IMR-90 (cell line): ENCODE measurements around the gene FAM241A. TPM values are rescaled to one million over a fixed set of nuclear protein-coding genes. Genes with fewer than 3 reads are reported as not detected.

Experiments
- ATAC-seq: fragments of 200-7000 bp; cut with Tn5 transposase; 2 replicates; pipeline ENCODE4 v1.9.1; 2020; ENCODE audit warnings: low read depth, mild to moderate bottlenecking, moderate library complexity
- BruUV-seq: library from RNA; stranded (reverse); fragments of 400-500 nt; replicated peaks from 2 replicates; lab custom pipeline; 2021; lab: Mats Ljungman, UMichigan
- CTCF ChIA-PET: fragments of 300-600 bp; formaldehyde crosslinking; extraction: SDS; loops from one replicate; lab custom pipeline; 2021; ENCODE audit warnings: antibody characterized with exemption; lab: Yijun Ruan, JAX
- POLR2A ChIA-PET: fragments of 300-600 bp; sonication (Branson Sonifier 250); formaldehyde crosslinking; loops from one replicate; lab custom pipeline; 2022; ENCODE audit warnings: antibody characterized with exemption; ENCODE audit not compliant: unreplicated experiment; lab: Charles Lee
- DNase-seq: peaks from one replicate; pipeline ENCODE4 v3.0.0; 2013
- H2AFZ ChIP-seq: replicated peaks from 2 replicates; pipeline ENCODE3; 2013; ENCODE audit warnings: low read length, mild to moderate bottlenecking; ENCODE audit not compliant: poor library complexity
- H2AK5ac ChIP-seq: 2 replicates; pipeline ENCODE4 v1.6.1; 2013; ENCODE audit warnings: low read depth, low read length, inconsistent platforms
- H2AK9ac ChIP-seq: replicated peaks from 2 replicates; pipeline ENCODE3; 2013; ENCODE audit warnings: mild to moderate bottlenecking, low read depth, low read length, moderate library complexity; ENCODE audit not compliant: poor library complexity
- H2BK120ac ChIP-seq: 2 replicates; pipeline ENCODE4 v1.6.1; 2013; ENCODE audit warnings: low read depth, low read length, inconsistent platforms
- H2BK15ac ChIP-seq: 3 replicates; pipeline ENCODE4 v1.6.1; 2013; ENCODE audit warnings: low read depth, low read length, inconsistent platforms
- H2BK20ac ChIP-seq: 2 replicates; pipeline ENCODE4 v1.6.1; 2013; ENCODE audit warnings: low read depth, mild to moderate bottlenecking, inconsistent platforms, low read length, moderate library complexity
- H2BK5ac ChIP-seq: 2 replicates; pipeline ENCODE4 v1.6.1; 2013; ENCODE audit warnings: mild to moderate bottlenecking, low read depth, low read length, inconsistent platforms; ENCODE audit not compliant: poor library complexity, severe bottlenecking
- H3K14ac ChIP-seq: replicated peaks from 2 replicates; pipeline ENCODE4 v1.6.1; 2013; ENCODE audit warnings: low read depth, low read length, inconsistent platforms
- H3K18ac ChIP-seq: 2 replicates; pipeline ENCODE4 v1.6.1; 2013; ENCODE audit warnings: low read depth, low read length, control low read depth
- H3K23ac ChIP-seq: 2 replicates; pipeline ENCODE4 v1.6.1; 2013; ENCODE audit warnings: low read depth, low read length, inconsistent platforms
- H3K27ac ChIP-seq: 2 replicates; pipeline ENCODE4 v1.5.1; 2013; ENCODE audit warnings: mild to moderate bottlenecking, control low read depth, low read length; ENCODE audit not compliant: insufficient read depth
- H3K27me3 ChIP-seq: 2 replicates; pipeline ENCODE4 v1.6.1; 2013; ENCODE audit warnings: low read length; ENCODE audit not compliant: control insufficient read depth, insufficient read depth
- H3K36me3 ChIP-seq: 2 replicates; pipeline ENCODE4 v1.6.1; 2013; ENCODE audit warnings: low read length, mixed read lengths; ENCODE audit not compliant: control insufficient read depth, insufficient read depth
- H3K4ac ChIP-seq: 2 replicates; pipeline ENCODE4 v1.6.1; 2013; ENCODE audit warnings: low read depth, low read length, inconsistent platforms
- H3K4me1 ChIP-seq: 2 replicates; pipeline ENCODE4 v1.6.1; 2013; ENCODE audit warnings: low read length, mixed read lengths; ENCODE audit not compliant: control insufficient read depth, insufficient read depth
- H3K4me2 ChIP-seq: 2 replicates; pipeline ENCODE4 v1.6.1; 2013; ENCODE audit warnings: low read depth, mild to moderate bottlenecking, control low read depth, low read length, moderate library complexity
- H3K4me3 ChIP-seq: 2 replicates; pipeline ENCODE4 v1.5.1; 2013; ENCODE audit warnings: low read depth, mild to moderate bottlenecking, control low read depth, low read length, moderate library complexity; ENCODE audit not compliant: insufficient read depth
- H3K56ac ChIP-seq: 2 replicates; pipeline ENCODE4 v1.6.1; 2013; ENCODE audit warnings: low read length, inconsistent platforms; ENCODE audit not compliant: insufficient read depth; ENCODE audit errors: extremely low read depth
- H3K79me1 ChIP-seq, 2 experiments: 2 replicates each; pipeline ENCODE4 v1.6.1; 2013; ENCODE audit warnings: low read length in 2 of 2, inconsistent platforms in 1 of 2, low read depth in 1 of 2
- H3K9ac ChIP-seq: 2 replicates; pipeline ENCODE4 v1.6.1; 2013; ENCODE audit warnings: low read depth, low read length, control low read depth
- H3K9me1 ChIP-seq: 2 replicates; pipeline ENCODE4 v1.6.1; 2013; ENCODE audit warnings: low read length, inconsistent platforms; ENCODE audit not compliant: insufficient read depth
- H3K9me3 ChIP-seq: 2 replicates; pipeline ENCODE4 v1.6.1; 2013; ENCODE audit warnings: low read length; ENCODE audit not compliant: control insufficient read depth, insufficient read depth
- H4K20me1 ChIP-seq: 2 replicates; pipeline ENCODE4 v1.6.1; 2013; ENCODE audit warnings: low read length, inconsistent platforms; ENCODE audit not compliant: insufficient read depth
- H4K5ac ChIP-seq: 2 replicates; pipeline ENCODE4 v1.6.1; 2013; ENCODE audit warnings: mild to moderate bottlenecking, low read depth, low read length, control low read depth
- H4K8ac ChIP-seq, 2 experiments: 2 replicates each; pipeline ENCODE4 v1.6.1; 2013; ENCODE audit warnings: low read depth in 2 of 2, low read length in 2 of 2, control low read depth in 1 of 2, inconsistent platforms in 1 of 2
- H4K91ac ChIP-seq: 2 replicates; pipeline ENCODE4 v1.6.1; 2013; ENCODE audit warnings: low read depth, low read length, inconsistent platforms; ENCODE audit not compliant: insufficient read depth
- BHLHE40 ChIP-seq: fragments of 150-350 bp; IDR thresholded peaks from 2 replicates; pipeline ENCODE4 v1.6.1; 2016; ENCODE audit warnings: mild to moderate bottlenecking, low read depth, low read length
- CEBPB ChIP-seq: IDR thresholded peaks from 2 replicates; pipeline ENCODE4 v1.6.1; 2012; ENCODE audit warnings: low read depth, low read length, improper control_type of control experiment
- CHD1 ChIP-seq: IDR thresholded peaks from 2 replicates; pipeline ENCODE4 v1.6.1; 2012; ENCODE audit warnings: low read depth, low read length, improper control_type of control experiment
- CTCF ChIP-seq: conservative IDR thresholded peaks from 2 replicates; pipeline ENCODE4 v1.5.1; 2012; ENCODE audit warnings: mild to moderate bottlenecking, low read depth, low read length, improper control_type of control experiment
- ELK1 ChIP-seq: fragments of 150-350 bp; IDR thresholded peaks from 2 replicates; pipeline ENCODE4 v1.6.1; 2016; ENCODE audit warnings: low read depth, mild to moderate bottlenecking, low read length, moderate library complexity, borderline replicate concordance
- FOS ChIP-seq: fragments of 150-350 bp; IDR thresholded peaks from 2 replicates; pipeline ENCODE4 v1.6.1; 2016; ENCODE audit warnings: low read depth, low read length
- MAFK ChIP-seq: IDR thresholded peaks from 2 replicates; pipeline ENCODE4 v1.6.1; 2012; ENCODE audit warnings: low read depth, low read length, improper control_type of control experiment
- MAZ ChIP-seq: IDR thresholded peaks from 2 replicates; pipeline ENCODE4 v1.6.1; 2012; ENCODE audit warnings: low read depth, mild to moderate bottlenecking, low read length, improper control_type of control experiment, moderate library complexity, borderline replicate concordance
- MXI1 ChIP-seq: IDR thresholded peaks from 2 replicates; pipeline ENCODE4 v1.6.1; 2012; ENCODE audit warnings: low read depth, mild to moderate bottlenecking, low read length, moderate library complexity, borderline replicate concordance
- RAD21 ChIP-seq: IDR thresholded peaks from 2 replicates; pipeline ENCODE4 v1.6.1; 2012; ENCODE audit warnings: low read length, improper control_type of control experiment
- RCOR1 ChIP-seq: IDR thresholded peaks from 2 replicates; pipeline ENCODE4 v1.6.1; 2012; ENCODE audit warnings: mild to moderate bottlenecking, low read length, improper control_type of control experiment; ENCODE audit not compliant: insufficient replicate concordance
- RFX5 ChIP-seq: IDR thresholded peaks from 2 replicates; pipeline ENCODE4 v1.8.0; 2012; ENCODE audit warnings: low read depth, mild to moderate bottlenecking, low read length, moderate library complexity
- SMC3 ChIP-seq: fragments of 150-350 bp; IDR thresholded peaks from 2 replicates; pipeline ENCODE4 v1.6.1; 2016; ENCODE audit warnings: low read depth, mild to moderate bottlenecking, antibody characterized with exemption, low read length, moderate library complexity
- USF2 ChIP-seq: fragments of 150-350 bp; IDR thresholded peaks from 2 replicates; pipeline ENCODE4 v1.6.1; 2017; ENCODE audit warnings: mild to moderate bottlenecking, antibody characterized with exemption, low read length, low read depth
- dilution Hi-C: fragments of 300-500 bp; cut with HindIII; formaldehyde crosslinking; loops from one replicate; pipeline ENCODE4 v1.14.3; 2018; ENCODE audit warnings: low sequenced_read_pairs; ENCODE audit not compliant: unreplicated experiment
- in situ Hi-C: fragments of 300-500 bp; cut with MboI; formaldehyde crosslinking; loops from 3 replicates; pipeline ENCODE4 v1.14.3; 2019; ENCODE audit warnings: low sequenced_read_pairs, inconsistent platforms, mixed read lengths
- intact Hi-C: fragments of 100-400 bp; cut with micrococcal nuclease; formaldehyde crosslinking; loops from 2 replicates; pipeline ENCODE4 v1.10.0; 2022
- polyA plus RNA-seq, 3 experiments: library from polyadenylated mRNA; depleted of rRNA; stranded (reverse); fragments of >200 nt; gene quantifications; 2 replicates each; pipeline ENCODE4 v1.2.3, GENCODE V29; 2012; ENCODE audit warnings: low replicate concordance in 1 of 3
- total RNA-seq: library from RNA; depleted of rRNA; stranded (reverse); fragments of >200 nt; gene quantifications from 2 replicates; pipeline ENCODE4 v1.2.3, GENCODE V29; 2012

The FAM241A gene
- total and polyA plus RNA-seq, 2 of the 4 experiments (the other 2 are of a cell fraction) = under 0.01 to 0.24 TPM

- BruUV-seq = no TSS peak
- in situ Hi-C loops (no loop called here), intact Hi-C loops (no loop called here), dilution Hi-C loops (no loop called here)
- no peak overlapping the region for H2AK9ac ChIP-seq
- H4K8ac ChIP-seq = no peak overlapping the region
- no peak overlapping the region for H3K14ac ChIP-seq
- H3K18ac ChIP-seq = no peak overlapping the region
- no peak overlapping the region for H2AK5ac ChIP-seq
- H3K23ac ChIP-seq = no peak overlapping the region
- H4K20me1 ChIP-seq = no peaks in the 10 kb centered on the region
- TF ChIP-seq BHLHE40 (no peak), MXI1 (no peak), CEBPB (no peak), FOS (no peak), MAZ (no peak), CHD1 (no peak), MAFK (no peak), ELK1 (no peak), USF2 (no peak), RFX5 (no peak), CTCF (no peak), SMC3 (no peak), RAD21 (no peak), RCOR1 (no peak)
- H3K4ac ChIP-seq = no peak overlapping the region
- H3K9me3 ChIP-seq = no peaks in the 10 kb centered on the region
- no peak for ATAC-seq
- H3K4me1 ChIP-seq = no peaks in the 10 kb centered on the region
- no peaks in the 10 kb centered on the region for H3K9me1 ChIP-seq
- H2BK15ac ChIP-seq = no peak overlapping the region
- H2BK5ac ChIP-seq = no peak overlapping the region
- no peaks in the 10 kb centered on the region for H3K27me3 ChIP-seq
- no peak overlapping the region for H2BK20ac ChIP-seq
- ChIA-PET CTCF (no interaction called here), POLR2A (no interaction called here)
- no peak overlapping the region for H3K27ac ChIP-seq
- no peak overlapping the region for H3K4me2 ChIP-seq
- no peak overlapping the region for H2AFZ ChIP-seq
- no peaks in the 10 kb centered on the region for H3K79me1 ChIP-seq
- H3K9ac ChIP-seq = no peak overlapping the region
- H4K91ac ChIP-seq = no peak overlapping the region
- no peak overlapping the region for H3K4me3 ChIP-seq
- H4K5ac ChIP-seq = no peak overlapping the region
- H3K36me3 ChIP-seq = no peaks in the 10 kb centered on the region
- no peak overlapping the region for H2BK120ac ChIP-seq
- no peak overlapping the region for H3K56ac ChIP-seq
- peak; percentile 37 for DNase-seq
Observed at GRCh38 chr4:112167794-112168193, 22.5 kb downstream of the FAM241A start.
